Fibroblast of pulmonary artery (primary cell): ENCODE measurements around the gene SCMH1.

ENCODE experiments used
- DNase-seq: peaks from one replicate; pipeline ENCODE4 v3.0.0-alpha.2; 2010; ENCODE audit warnings: low read depth
- H3K4me3 ChIP-seq: replicated peaks from 2 replicates; pipeline ENCODE4 v1.5.1; 2011; ENCODE audit warnings: low read depth, mild to moderate bottlenecking, control low read depth, low read length, moderate library complexity
- TF ChIP-seq, protein P1 (sequence below): IDR thresholded peaks from 2 replicates; pipeline ENCODE4 v1.5.1; 2011; ENCODE audit warnings: mild to moderate bottlenecking, control low read depth, low read length, inconsistent platforms; ENCODE audit errors: missing control alignments

SCMH1 gene

GRCh38 chr1:41041614-41042270 is 200.4 kb downstream of the SCMH1 start:
- H3K4me3 ChIP-seq: no peak overlapping the region
- TF ChIP-seq, protein P1, sequence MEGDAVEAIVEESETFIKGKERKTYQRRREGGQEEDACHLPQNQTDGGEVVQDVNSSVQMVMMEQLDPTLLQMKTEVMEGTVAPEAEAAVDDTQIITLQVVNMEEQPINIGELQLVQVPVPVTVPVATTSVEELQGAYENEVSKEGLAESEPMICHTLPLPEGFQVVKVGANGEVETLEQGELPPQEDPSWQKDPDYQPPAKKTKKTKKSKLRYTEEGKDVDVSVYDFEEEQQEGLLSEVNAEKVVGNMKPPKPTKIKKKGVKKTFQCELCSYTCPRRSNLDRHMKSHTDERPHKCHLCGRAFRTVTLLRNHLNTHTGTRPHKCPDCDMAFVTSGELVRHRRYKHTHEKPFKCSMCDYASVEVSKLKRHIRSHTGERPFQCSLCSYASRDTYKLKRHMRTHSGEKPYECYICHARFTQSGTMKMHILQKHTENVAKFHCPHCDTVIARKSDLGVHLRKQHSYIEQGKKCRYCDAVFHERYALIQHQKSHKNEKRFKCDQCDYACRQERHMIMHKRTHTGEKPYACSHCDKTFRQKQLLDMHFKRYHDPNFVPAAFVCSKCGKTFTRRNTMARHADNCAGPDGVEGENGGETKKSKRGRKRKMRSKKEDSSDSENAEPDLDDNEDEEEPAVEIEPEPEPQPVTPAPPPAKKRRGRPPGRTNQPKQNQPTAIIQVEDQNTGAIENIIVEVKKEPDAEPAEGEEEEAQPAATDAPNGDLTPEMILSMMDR: no peak
- DNase-seq: peak; percentile 26

DNA sequence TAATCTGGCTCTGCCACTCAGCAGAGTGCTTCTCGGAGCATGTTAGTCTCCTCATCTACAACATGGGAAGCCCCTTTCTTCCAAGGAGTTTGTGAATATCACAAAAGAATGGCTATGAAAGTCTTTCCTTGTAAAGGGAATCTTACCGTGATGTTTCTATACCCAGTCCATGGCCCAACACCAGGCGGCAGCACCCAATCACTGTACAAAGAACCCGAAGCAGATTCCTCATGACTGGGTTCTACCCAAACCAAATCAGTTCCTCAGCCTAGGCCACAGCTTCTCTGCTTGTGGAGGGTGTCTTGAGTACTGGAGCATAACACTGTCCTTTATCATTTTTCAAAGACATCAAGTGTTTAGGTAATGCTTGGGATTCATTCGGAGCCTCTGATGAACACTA is 204.0 kb downstream of the SCMH1 start:
- H3K4me3 ChIP-seq: no peak overlapping the region
- no peak for DNase-seq
- TF ChIP-seq, protein P1: peak; percentile 26

- no peak overlapping the region for H3K4me3 ChIP-seq
- TF ChIP-seq, protein P1: no peak
- no peak for DNase-seq
Measured at GRCh38 chr1:41037116-41037903, 204.8 kb downstream of the SCMH1 start.

- no peak for DNase-seq
- TF ChIP-seq, protein P1: no peak
- H3K4me3 ChIP-seq: no peak overlapping the region
Measured at GRCh38 chr1:41033272-41033671, 208.8 kb downstream of the SCMH1 start.

DNA sequence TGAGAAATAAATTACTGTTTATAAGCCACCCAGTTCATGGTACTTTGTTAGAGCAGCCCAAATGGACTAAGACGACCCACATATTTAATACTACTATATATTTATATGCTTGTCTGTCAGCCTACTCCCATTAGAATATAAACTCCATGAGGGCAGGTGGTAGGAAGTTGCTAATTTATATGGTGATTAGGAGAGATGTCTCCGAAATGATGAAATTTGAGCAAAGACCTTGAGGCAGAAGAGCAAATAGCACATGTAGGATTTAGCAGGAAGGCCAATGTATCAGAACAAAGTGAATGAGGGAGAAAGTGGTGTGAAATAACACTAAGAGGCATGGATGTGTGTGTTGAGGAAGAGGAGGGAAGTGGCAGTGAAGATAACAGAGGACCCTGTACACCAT is 210.0 kb downstream of the SCMH1 start:
- TF ChIP-seq, protein P1: no peak
- no peak overlapping the region for H3K4me3 ChIP-seq
- DNase-seq: no peak

- TF ChIP-seq, protein P1: no peak
- no peak for DNase-seq
- no peak overlapping the region for H3K4me3 ChIP-seq
Measured at GRCh38 chr1:41030872-41031616, 211.1 kb downstream of the SCMH1 start.
